ENCODE results near the gene CYTH1. TPM values are rescaled to one million over a fixed set of nuclear protein-coding genes. Genes with fewer than 3 reads are reported as not detected.
A peak's percentile ranks its signal among the peaks of the same experiment; 100 is the strongest.

Gene CYTH1
- total RNA-seq, 2 experiments from 2014 or later: 73.0 to 148 TPM

DNA sequence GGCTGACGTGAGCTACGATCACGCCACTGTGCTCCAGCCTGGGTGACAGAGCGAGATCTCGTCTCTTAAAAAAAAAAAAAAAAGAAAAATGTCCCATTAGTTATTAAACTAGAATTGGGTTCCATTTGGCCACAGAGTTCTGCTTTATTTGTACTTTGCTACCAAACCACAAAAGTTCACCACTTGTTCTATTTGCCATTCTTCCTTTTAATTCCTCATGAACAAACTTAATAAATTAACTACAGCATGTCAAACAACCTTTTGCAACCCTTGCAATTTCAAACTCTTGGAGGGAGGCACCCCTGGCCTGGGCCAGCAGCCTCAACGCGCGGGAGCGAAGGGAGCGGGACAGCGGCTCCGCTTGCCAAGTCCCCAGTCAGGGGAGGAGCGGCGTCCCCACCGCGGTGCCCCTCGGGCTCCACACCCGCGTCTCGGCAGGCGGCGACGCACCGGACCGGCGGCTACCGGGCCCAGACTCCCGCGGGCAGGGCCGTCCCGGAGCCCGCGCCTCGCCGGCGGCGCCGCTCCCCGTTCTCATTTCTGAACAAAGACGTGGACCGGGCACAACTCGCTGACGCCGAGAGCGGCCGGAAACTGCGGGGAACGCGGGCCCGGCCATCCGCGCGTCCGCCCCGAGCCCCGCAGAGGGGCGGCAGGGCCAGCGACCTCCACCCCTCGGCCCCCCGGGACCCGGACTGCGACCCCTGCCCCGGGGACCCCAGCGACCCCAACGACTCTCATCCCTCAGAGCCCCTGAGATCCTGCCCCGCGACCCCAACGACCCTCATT lies 775 bp downstream of the CYTH1 start:
- H3K27ac ChIP-seq (ENCODE audit: low read depth, low read length, poor library complexity, severe bottlenecking): peak overlapping the region; percentile 85
- H3K36me3 ChIP-seq (ENCODE audit: insufficient read depth, low read length): no peaks in the 10 kb centered on the region
- H3K4me2 ChIP-seq (ENCODE audit: low read length): peak overlapping the region; percentile 83
- intact Hi-C loops (cut with micrococcal nuclease; ENCODE audit: unreplicated experiment): loop anchor here (2.0 kb wide), 3 partner anchors 60 to 72 kb away; partner anchors contain the start of gene USP36
- no peaks in the 10 kb centered on the region; the same call in 1 of the 2 replicates for H4K20me1 ChIP-seq (ENCODE audit: insufficient read depth, low read length)
- peak; percentile 70 for DNase-seq (ENCODE audit: low spot score)
- ChIA-PET CTCF (ENCODE audit: unreplicated experiment) (no interaction called here), POLR2A (interaction anchor here (0.9 to 2.7 kb wide), 2 partner anchors 30 to 45 kb away, joined by 3 to 16 read pairs; no protein-coding TSS in a partner anchor)
- H3K9me3 ChIP-seq (ENCODE audit: low read length): no peaks in the 10 kb centered on the region
- BruUV-seq (replicated peaks): no TSS peak
- H3K4me1 ChIP-seq (ENCODE audit: insufficient read depth, low read length, poor library complexity, severe bottlenecking): peaks cover 43% of the 10 kb centered on the region
- peak overlapping the region; percentile 91 for H3K4me3 ChIP-seq (ENCODE audit: low read depth, low read length, poor library complexity, severe bottlenecking)
- H3K9me2 ChIP-seq (ENCODE audit: insufficient read depth, low read length): no peaks in the 10 kb centered on the region
- TF ChIP-seq, protein P1, sequence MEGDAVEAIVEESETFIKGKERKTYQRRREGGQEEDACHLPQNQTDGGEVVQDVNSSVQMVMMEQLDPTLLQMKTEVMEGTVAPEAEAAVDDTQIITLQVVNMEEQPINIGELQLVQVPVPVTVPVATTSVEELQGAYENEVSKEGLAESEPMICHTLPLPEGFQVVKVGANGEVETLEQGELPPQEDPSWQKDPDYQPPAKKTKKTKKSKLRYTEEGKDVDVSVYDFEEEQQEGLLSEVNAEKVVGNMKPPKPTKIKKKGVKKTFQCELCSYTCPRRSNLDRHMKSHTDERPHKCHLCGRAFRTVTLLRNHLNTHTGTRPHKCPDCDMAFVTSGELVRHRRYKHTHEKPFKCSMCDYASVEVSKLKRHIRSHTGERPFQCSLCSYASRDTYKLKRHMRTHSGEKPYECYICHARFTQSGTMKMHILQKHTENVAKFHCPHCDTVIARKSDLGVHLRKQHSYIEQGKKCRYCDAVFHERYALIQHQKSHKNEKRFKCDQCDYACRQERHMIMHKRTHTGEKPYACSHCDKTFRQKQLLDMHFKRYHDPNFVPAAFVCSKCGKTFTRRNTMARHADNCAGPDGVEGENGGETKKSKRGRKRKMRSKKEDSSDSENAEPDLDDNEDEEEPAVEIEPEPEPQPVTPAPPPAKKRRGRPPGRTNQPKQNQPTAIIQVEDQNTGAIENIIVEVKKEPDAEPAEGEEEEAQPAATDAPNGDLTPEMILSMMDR (conservative IDR thresholded peaks at IDR 0.05; ENCODE audit: low read length): no peak
- TF ChIP-seq EZH2phosphoT487 (IDR thresholded peaks at IDR 0.05; ENCODE audit: borderline replicate concordance, low read depth, low read length): no peak
- peak overlapping the region; percentile 42; the same call in 1 of the 2 replicates for H2AFZ ChIP-seq (ENCODE audit: low read length)
- H3K79me2 ChIP-seq (ENCODE audit: insufficient read depth, low read depth, low read length): peaks cover 56% of the 10 kb centered on the region

DNA sequence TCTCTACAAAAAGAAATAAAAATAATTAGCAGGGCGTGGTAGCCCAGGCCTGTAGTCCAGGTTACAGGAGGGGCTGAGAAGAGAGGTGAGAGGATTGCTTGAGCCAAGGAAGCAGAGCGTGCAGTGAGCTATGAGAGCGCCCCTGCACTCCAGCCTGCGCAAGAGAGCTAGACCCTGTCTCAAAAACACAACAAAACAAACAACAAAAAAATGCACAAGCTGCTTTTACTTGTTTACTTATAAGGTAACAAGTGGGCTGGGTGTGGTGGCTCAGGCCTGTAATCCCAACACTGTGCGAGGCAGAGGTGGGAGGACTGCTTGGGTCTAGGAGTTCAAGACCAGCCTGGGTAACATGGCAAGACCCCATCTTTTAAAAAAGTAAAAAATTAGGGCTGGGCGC lies 1.7 kb downstream of the CYTH1 start:
- Histone ChIP-seq H4K20me1 (ENCODE audit: insufficient read depth, low read length) (no peaks in the 10 kb centered on the region; the same call in 1 of the 2 replicates), H3K4me1 (ENCODE audit: insufficient read depth, low read length, poor library complexity, severe bottlenecking) (peaks cover 50% of the 10 kb centered on the region), H3K9me3 (ENCODE audit: low read length) (no peaks in the 10 kb centered on the region), H3K9me2 (ENCODE audit: insufficient read depth, low read length) (no peaks in the 10 kb centered on the region), H3K4me2 (ENCODE audit: low read length) (peak overlapping the region; percentile 83), H3K36me3 (ENCODE audit: insufficient read depth, low read length) (no peaks in the 10 kb centered on the region), H3K4me3 (ENCODE audit: low read depth, low read length, poor library complexity, severe bottlenecking) (peak overlapping the region; percentile 91), H2AFZ (ENCODE audit: low read length) (no peak overlapping the region), H3K79me2 (ENCODE audit: insufficient read depth, low read depth, low read length) (peaks cover 66% of the 10 kb centered on the region), H3K27ac (ENCODE audit: low read depth, low read length, poor library complexity, severe bottlenecking) (peak overlapping the region; percentile 85)
- CTCF ChIA-PET (ENCODE audit: unreplicated experiment): interaction anchor here (0.9 to 1.0 kb wide), 2 partner anchors 14 to 32 kb away, joined by 3 to 4 read pairs; no protein-coding TSS in a partner anchor
- intact Hi-C loops (cut with micrococcal nuclease; ENCODE audit: unreplicated experiment): loop anchor here (1.0 to 2.0 kb wide), 4 partner anchors 21 to 72 kb away; partner anchors contain the start of gene USP36
- no peak for TF ChIP-seq EZH2phosphoT487 (IDR thresholded peaks at IDR 0.05; ENCODE audit: borderline replicate concordance, low read depth, low read length)
- TF ChIP-seq, protein P1 (conservative IDR thresholded peaks at IDR 0.05; ENCODE audit: low read length): 0 out of 2 replicates have a peak, but pooled peaks have one; percentile 27
- DNase-seq (ENCODE audit: low spot score): peak; percentile 67
- POLR2A ChIA-PET: interaction anchor here (0.9 to 2.7 kb wide), 7 partner anchors 11 to 63 kb away, joined by 3 to 16 read pairs (median 4); no protein-coding TSS in a partner anchor
- BruUV-seq (replicated peaks): no TSS peak

All from OCI-LY7 (cell line).